K562 (cell line): ENCODE measurements around the gene GLIS1. TPM values are rescaled to one million over a fixed set of nuclear protein-coding genes. Genes with fewer than 3 reads are reported as not detected.

Experiments used
- CREB1 ChIP-seq, 2 experiments: sonication (generic) in 1 of 2; formaldehyde crosslinking in 1 of 2; IDR thresholded peaks; 2 replicates each; pipeline versions ENCODE4 v1.6.1 to v1.8.0; 2012 to 2022; ENCODE audit warnings: inconsistent platforms in 1 of 2, mild to moderate bottlenecking in 1 of 2, missing genetic modification reagents in 1 of 2, moderate library complexity in 1 of 2
- CREM ChIP-seq: IDR thresholded peaks from 2 replicates; pipeline ENCODE4 v1.6.1; 2014; ENCODE audit warnings: antibody characterized with exemption, low read depth
- CTCFL ChIP-seq: IDR thresholded peaks from 2 replicates; pipeline ENCODE4 v1.6.1; 2011; ENCODE audit warnings: borderline replicate concordance, low read depth, mild to moderate bottlenecking, moderate library complexity, low read length; ENCODE audit not compliant: insufficient read depth, poor library complexity, severe bottlenecking
- MCM5 ChIP-seq: fragments of 450-650 bp; IDR thresholded peaks from 2 replicates; pipeline ENCODE4 v1.6.1; 2016; ENCODE audit warnings: low read depth
- NFYB ChIP-seq: IDR thresholded peaks from 2 replicates; pipeline ENCODE4 v1.6.1; 2011; ENCODE audit warnings: mild to moderate bottlenecking, moderate library complexity; ENCODE audit not compliant: insufficient read length; ENCODE audit errors: extremely low read depth
- RAD21 ChIP-seq, 2 experiments: fragments of 250-450 bp in 1 of 2; fragments of 450-650 bp in 1 of 2; sonication (Bioruptor Pico) in 1 of 2; formaldehyde crosslinking in 1 of 2; IDR thresholded peaks in 1 of 2; conservative IDR thresholded peaks in 1 of 2; 2 replicates each; pipeline versions ENCODE4 v1.4.0 to v1.8.0; 2020 to 2022; ENCODE audit warnings: mild to moderate bottlenecking in 2 of 2, moderate library complexity in 1 of 2
- REST ChIP-seq, 2 experiments: fragments of 450-650 bp; formaldehyde crosslinking in 1 of 2; IDR thresholded peaks; 2 replicates each; pipeline versions ENCODE4 v1.4.0 to v1.6.1; 2014 to 2020; ENCODE audit warnings: mild to moderate bottlenecking in 2 of 2, borderline replicate concordance in 1 of 2, low read depth in 1 of 2
- SRSF9 ChIP-seq: fragments of 200-400 bp; formaldehyde crosslinking; IDR thresholded peaks from 2 replicates; pipeline ENCODE4 v1.6.1; 2017; ENCODE audit warnings: low read depth, low read length, borderline replicate concordance
- YY1 ChIP-seq, 3 experiments: IDR thresholded peaks; 2 replicates each; pipeline ENCODE4 v1.6.1; 2011; ENCODE audit warnings: low read length in 2 of 3, mild to moderate bottlenecking in 2 of 3, moderate library complexity in 2 of 3, borderline replicate concordance in 1 of 3, control low read depth in 1 of 3, low read depth in 1 of 3; ENCODE audit not compliant: insufficient read depth in 3 of 3, insufficient replicate concordance in 2 of 3, control insufficient read depth in 1 of 3, insufficient read length in 1 of 3; ENCODE audit errors: extremely low read depth in 1 of 3
- ZNF445 ChIP-seq: fragments of 250-450 bp; sonication (Bioruptor Pico); IDR thresholded peaks from 2 replicates; pipeline ENCODE4 v1.4.0; 2020; ENCODE audit warnings: low read depth, mild to moderate bottlenecking, moderate library complexity
- ZNF57 ChIP-seq: fragments of 450-650 bp; formaldehyde crosslinking; IDR thresholded peaks from 2 replicates; pipeline ENCODE4 v1.4.0; 2020; ENCODE audit warnings: mild to moderate bottlenecking, moderate library complexity
- ZNF77 ChIP-seq: fragments of 250-450 bp; sonication (Bioruptor Pico); IDR thresholded peaks from 2 replicates; pipeline ENCODE4 v1.5.0; 2020
- polyA plus RNA-seq, 8 experiments: library from polyadenylated mRNA; depleted of rRNA in 4 of 8; stranded (reverse) in 5 of 8; unstranded in 3 of 8; fragments of >200 nt; fragmentation: Nextera tagmentation in 2 of 8; fragmentation: Illumina TruSeq in 1 of 8; extraction: Ambion mirVana in 2 of 8; extraction: Trizol in 1 of 8; gene quantifications; 2 replicates each; pipeline versions ENCODE4 v1.2.1 to v1.2.3, GENCODE V29; 2011 to 2014; ENCODE audit warnings: inconsistent platforms in 1 of 8, missing spikeins in 1 of 8
- total RNA-seq, 7 experiments: library from RNA; depleted of rRNA in 6 of 7; stranded (reverse); fragments of >200 nt in 6 of 7; fragmentation: Illumina TruSeq in 2 of 7; extraction: Trizol in 2 of 7; gene quantifications; 2 replicates each; pipeline versions ENCODE4 v1.2.1 to v1.2.3, GENCODE V29; 2011 to 2021; ENCODE audit warnings: low replicate concordance in 1 of 7
- TF ChIP-seq, protein P1 (sequence below): fragments of 250-450 bp; sonication (Bioruptor Pico); IDR thresholded peaks from 2 replicates; pipeline ENCODE4 v1.9.0; 2021; ENCODE audit warnings: mild to moderate bottlenecking, inconsistent platforms

Gene GLIS1
- total and polyA plus RNA-seq, 9 of the 15 experiments (the other 6 are each of a cell fraction or from before 2014, with no cell fraction given): not detected

GRCh38 chr1:53480678-53481077 lies 258.3 kb downstream of the GLIS1 start (continued):
- TF ChIP-seq CTCFL: peak; percentile 35
- no peak for TF ChIP-seq NFYB
- TF ChIP-seq RAD21 (CRISPR knock-in tag; conservative IDR thresholded peaks at IDR 0.05 in 1 of 2, IDR thresholded peaks at IDR 0.05 in 1 of 2): peak in 1 of 2 experiments; percentile 8; a peak in 1 of 4 replicates
- no peak for TF ChIP-seq ZNF445
- TF ChIP-seq, protein P1, sequence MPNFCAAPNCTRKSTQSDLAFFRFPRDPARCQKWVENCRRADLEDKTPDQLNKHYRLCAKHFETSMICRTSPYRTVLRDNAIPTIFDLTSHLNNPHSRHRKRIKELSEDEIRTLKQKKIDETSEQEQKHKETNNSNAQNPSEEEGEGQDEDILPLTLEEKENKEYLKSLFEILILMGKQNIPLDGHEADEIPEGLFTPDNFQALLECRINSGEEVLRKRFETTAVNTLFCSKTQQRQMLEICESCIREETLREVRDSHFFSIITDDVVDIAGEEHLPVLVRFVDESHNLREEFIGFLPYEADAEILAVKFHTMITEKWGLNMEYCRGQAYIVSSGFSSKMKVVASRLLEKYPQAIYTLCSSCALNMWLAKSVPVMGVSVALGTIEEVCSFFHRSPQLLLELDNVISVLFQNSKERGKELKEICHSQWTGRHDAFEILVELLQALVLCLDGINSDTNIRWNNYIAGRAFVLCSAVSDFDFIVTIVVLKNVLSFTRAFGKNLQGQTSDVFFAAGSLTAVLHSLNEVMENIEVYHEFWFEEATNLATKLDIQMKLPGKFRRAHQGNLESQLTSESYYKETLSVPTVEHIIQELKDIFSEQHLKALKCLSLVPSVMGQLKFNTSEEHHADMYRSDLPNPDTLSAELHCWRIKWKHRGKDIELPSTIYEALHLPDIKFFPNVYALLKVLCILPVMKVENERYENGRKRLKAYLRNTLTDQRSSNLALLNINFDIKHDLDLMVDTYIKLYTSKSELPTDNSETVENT (CRISPR knock-in tag): no peak
- 0 out of 2 replicates have a peak, but pooled peaks have one; percentile 18 for TF ChIP-seq CREM
- no peak for TF ChIP-seq SRSF9
- TF ChIP-seq REST (IDR thresholded peaks at IDR 0.05; ENCODE audit: borderline replicate concordance): no peak
- no peak for TF ChIP-seq REST (CRISPR knock-in tag; IDR thresholded peaks at IDR 0.05; ENCODE audit: low read depth)
- no peak for TF ChIP-seq ZNF77 (CRISPR knock-in tag)
- TF ChIP-seq ZNF57 (CRISPR knock-in tag): no peak
- TF ChIP-seq CREB1 (IDR thresholded peaks at IDR 0.05): 0 out of 2 replicates have a peak, but pooled peaks have one; percentile 32
- TF ChIP-seq CREB1 (CRISPR knock-in tag; IDR thresholded peaks at IDR 0.05): no peak
- TF ChIP-seq YY1 (IDR thresholded peaks at IDR 0.05; ENCODE audit: borderline replicate concordance in 1 of 3, control insufficient read depth in 1 of 3, extremely low read depth in 1 of 3, insufficient read depth in 3 of 3, insufficient read length in 1 of 3, insufficient replicate concordance in 2 of 3, low read depth in 1 of 3, low read length in 2 of 3): peak in 1 of 3 experiments; percentile 39
- no peak for TF ChIP-seq MCM5
